ENCODE data around the gene ERCC6.

DNA sequence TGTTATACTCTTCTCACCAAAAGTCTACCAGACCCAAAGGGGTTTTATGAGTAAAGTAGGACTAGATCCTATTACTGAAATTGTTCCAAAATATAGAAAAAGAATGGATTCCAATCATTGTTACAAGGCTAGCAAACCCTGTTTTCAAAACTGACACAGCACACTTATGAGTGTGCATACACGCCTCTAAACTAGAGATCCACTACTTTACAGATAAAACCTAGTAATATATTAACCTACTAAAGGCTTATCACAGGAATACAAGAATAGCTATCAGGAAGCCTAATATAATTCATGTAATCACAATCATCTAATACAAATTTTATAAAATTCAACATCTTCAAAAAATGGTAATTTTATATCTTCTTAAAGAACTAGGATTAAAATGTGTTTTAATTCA is 52.2 kb downstream of the ERCC6 start:
- TF ChIP-seq EZH2 (IDR thresholded peaks at IDR 0.05; ENCODE audit: borderline replicate concordance), result no peak
- TF ChIP-seq, protein P1, sequence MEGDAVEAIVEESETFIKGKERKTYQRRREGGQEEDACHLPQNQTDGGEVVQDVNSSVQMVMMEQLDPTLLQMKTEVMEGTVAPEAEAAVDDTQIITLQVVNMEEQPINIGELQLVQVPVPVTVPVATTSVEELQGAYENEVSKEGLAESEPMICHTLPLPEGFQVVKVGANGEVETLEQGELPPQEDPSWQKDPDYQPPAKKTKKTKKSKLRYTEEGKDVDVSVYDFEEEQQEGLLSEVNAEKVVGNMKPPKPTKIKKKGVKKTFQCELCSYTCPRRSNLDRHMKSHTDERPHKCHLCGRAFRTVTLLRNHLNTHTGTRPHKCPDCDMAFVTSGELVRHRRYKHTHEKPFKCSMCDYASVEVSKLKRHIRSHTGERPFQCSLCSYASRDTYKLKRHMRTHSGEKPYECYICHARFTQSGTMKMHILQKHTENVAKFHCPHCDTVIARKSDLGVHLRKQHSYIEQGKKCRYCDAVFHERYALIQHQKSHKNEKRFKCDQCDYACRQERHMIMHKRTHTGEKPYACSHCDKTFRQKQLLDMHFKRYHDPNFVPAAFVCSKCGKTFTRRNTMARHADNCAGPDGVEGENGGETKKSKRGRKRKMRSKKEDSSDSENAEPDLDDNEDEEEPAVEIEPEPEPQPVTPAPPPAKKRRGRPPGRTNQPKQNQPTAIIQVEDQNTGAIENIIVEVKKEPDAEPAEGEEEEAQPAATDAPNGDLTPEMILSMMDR (IDR thresholded peaks at IDR 0.05; ENCODE audit: poor library complexity), result no peak
